Glutamatergic neuron (in vitro differentiated cells): ENCODE results near the gene DSCAML1. TPM values are rescaled to one million over a fixed set of nuclear protein-coding genes. Genes with fewer than 3 reads are reported as not detected.

Experiments used
- DNase-seq: peaks from one replicate; pipeline ENCODE4 v3.0.0; 2022
- H3K27ac Mint-ChIP-seq: one replicate; pipeline ENCODE4 v1.8.0; 2020; ENCODE audit warnings: mild to moderate bottlenecking, mixed read lengths, inconsistent platforms; ENCODE audit not compliant: unreplicated experiment
- H3K27me3 Mint-ChIP-seq: one replicate; pipeline ENCODE4 v1.8.0; 2020; ENCODE audit warnings: mild to moderate bottlenecking, moderate library complexity, mixed read lengths, inconsistent platforms; ENCODE audit not compliant: unreplicated experiment
- H3K36me3 Mint-ChIP-seq: one replicate; pipeline ENCODE4 v1.8.0; 2020; ENCODE audit warnings: mild to moderate bottlenecking, mixed read lengths, inconsistent platforms; ENCODE audit not compliant: unreplicated experiment
- H3K4me1 Mint-ChIP-seq: one replicate; pipeline ENCODE4 v1.8.0; 2020; ENCODE audit warnings: mild to moderate bottlenecking, low read depth, mixed read lengths, inconsistent platforms; ENCODE audit not compliant: unreplicated experiment
- H3K4me3 Mint-ChIP-seq: one replicate; pipeline ENCODE4 v1.8.0; 2020; ENCODE audit warnings: mild to moderate bottlenecking, mixed read lengths, inconsistent platforms; ENCODE audit not compliant: unreplicated experiment
- H3K9me3 Mint-ChIP-seq: one replicate; pipeline ENCODE4 v1.8.0; 2020; ENCODE audit warnings: mild to moderate bottlenecking, moderate library complexity, mixed read lengths, inconsistent platforms; ENCODE audit not compliant: unreplicated experiment
- total RNA-seq: library from RNA; stranded (reverse); fragmentation: NEBNext Ultra II Directional; extraction: Animal tissue kit (Norgen Biotek cat#: 25700); gene quantifications from one replicate; pipeline ENCODE4 v1.2.1, GENCODE V29; 2021; ENCODE audit not compliant: unreplicated experiment
- TF ChIP-seq, protein P1 (sequence below): fragments of 200-600 bp; sonication (generic); IDR thresholded peaks from one replicate; pipeline ENCODE4 v1.5.0; 2021; ENCODE audit not compliant: partially characterized antibody, unreplicated experiment

Gene DSCAML1
- total RNA-seq, 1 donor from 2014 or later: 0.07 TPM

GRCh38 chr11:117719480-117719879 lies 77.5 kb downstream of the DSCAML1 start:
- no peak for DNase-seq
- H3K4me3 Mint-ChIP-seq: no peak overlapping the region
- no peaks in the 10 kb centered on the region for H3K9me3 Mint-ChIP-seq
- TF ChIP-seq, protein P1, sequence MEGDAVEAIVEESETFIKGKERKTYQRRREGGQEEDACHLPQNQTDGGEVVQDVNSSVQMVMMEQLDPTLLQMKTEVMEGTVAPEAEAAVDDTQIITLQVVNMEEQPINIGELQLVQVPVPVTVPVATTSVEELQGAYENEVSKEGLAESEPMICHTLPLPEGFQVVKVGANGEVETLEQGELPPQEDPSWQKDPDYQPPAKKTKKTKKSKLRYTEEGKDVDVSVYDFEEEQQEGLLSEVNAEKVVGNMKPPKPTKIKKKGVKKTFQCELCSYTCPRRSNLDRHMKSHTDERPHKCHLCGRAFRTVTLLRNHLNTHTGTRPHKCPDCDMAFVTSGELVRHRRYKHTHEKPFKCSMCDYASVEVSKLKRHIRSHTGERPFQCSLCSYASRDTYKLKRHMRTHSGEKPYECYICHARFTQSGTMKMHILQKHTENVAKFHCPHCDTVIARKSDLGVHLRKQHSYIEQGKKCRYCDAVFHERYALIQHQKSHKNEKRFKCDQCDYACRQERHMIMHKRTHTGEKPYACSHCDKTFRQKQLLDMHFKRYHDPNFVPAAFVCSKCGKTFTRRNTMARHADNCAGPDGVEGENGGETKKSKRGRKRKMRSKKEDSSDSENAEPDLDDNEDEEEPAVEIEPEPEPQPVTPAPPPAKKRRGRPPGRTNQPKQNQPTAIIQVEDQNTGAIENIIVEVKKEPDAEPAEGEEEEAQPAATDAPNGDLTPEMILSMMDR: no peak
- H3K27ac Mint-ChIP-seq: no peak overlapping the region
- H3K36me3 Mint-ChIP-seq: no peaks in the 10 kb centered on the region
- H3K4me1 Mint-ChIP-seq: peaks cover 15% of the 10 kb centered on the region
- H3K27me3 Mint-ChIP-seq: peaks cover 2% of the 10 kb centered on the region

GRCh38 chr11:117717485-117718314 lies 79.3 kb downstream of the DSCAML1 start:
- Mint-ChIP-seq H3K4me1 (peaks cover 6% of the 10 kb centered on the region), H3K4me3 (no peak overlapping the region), H3K27ac (no peak overlapping the region), H3K27me3 (peaks cover 3% of the 10 kb centered on the region), H3K36me3 (no peaks in the 10 kb centered on the region), H3K9me3 (no peaks in the 10 kb centered on the region)
- DNase-seq: peak; percentile 61
- TF ChIP-seq, protein P1: no peak

DNA sequence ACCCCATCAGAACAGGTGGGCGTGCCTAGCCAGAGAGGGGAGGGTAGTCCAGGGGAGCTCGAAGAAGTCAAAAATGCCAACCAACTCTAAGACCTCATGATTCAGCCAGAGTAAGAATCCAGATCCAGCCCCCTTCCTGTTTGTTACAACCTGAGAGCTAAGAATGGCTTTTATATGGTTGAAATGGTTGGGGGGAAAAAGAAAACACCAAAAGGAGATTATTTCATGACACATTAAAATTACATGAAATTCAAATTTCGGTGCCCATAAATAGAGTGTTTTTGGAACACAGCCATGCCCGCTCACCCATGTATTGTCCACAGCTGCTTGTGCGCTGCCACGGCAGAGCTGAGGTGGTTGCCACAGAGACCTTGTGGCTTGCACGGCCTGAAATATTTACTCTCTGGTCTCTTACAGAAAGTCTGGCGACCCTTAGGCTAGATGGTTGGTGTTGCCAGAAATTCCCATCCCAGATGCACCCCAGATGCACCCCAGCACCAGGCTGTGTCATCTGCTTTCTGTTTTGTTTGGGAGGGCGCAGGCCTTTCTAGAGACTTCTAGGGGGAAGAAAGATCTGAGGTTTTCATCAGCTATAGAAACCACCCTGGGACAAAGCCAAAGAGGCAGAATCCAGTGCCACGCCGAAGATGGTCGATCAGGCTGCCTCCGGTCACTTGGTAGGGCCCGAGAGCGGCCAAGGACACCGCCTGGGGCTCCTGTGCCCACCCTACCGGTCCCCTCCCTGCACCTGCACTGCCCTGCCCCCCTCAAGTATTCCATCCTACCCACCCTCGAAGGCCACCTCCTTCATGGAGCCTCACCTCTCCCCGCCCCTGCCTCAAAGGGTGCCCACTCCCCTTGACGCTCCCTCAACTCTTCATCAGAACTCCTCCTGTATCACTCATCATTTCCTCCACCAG lies 80.2 kb downstream of the DSCAML1 start:
- peaks cover 3% of the 10 kb centered on the region for H3K27me3 Mint-ChIP-seq
- TF ChIP-seq, protein P1: no peak
- H3K9me3 Mint-ChIP-seq: no peaks in the 10 kb centered on the region
- no peaks in the 10 kb centered on the region for H3K36me3 Mint-ChIP-seq
- H3K4me1 Mint-ChIP-seq: peaks cover 6% of the 10 kb centered on the region
- DNase-seq: no peak
- H3K4me3 Mint-ChIP-seq: no peak overlapping the region
- no peak overlapping the region for H3K27ac Mint-ChIP-seq

- no peak for DNase-seq
- Mint-ChIP-seq H3K27me3 (peaks cover 3% of the 10 kb centered on the region), H3K27ac (no peak overlapping the region), H3K36me3 (no peaks in the 10 kb centered on the region), H3K9me3 (no peaks in the 10 kb centered on the region), H3K4me3 (no peak overlapping the region), H3K4me1 (peaks cover 7% of the 10 kb centered on the region)
- TF ChIP-seq, protein P1: no peak
These were observed 81.2 kb downstream of the DSCAML1 start for GRCh38 chr11:117715801-117716200.
